GM18868 (cell line): ENCODE results near the gene TP73.

ENCODE experiments used
- ATAC-seq: cut with Tn5 transposase; IDR thresholded peaks from one replicate; pipeline ENCODE4 v1.9.1; 2021; ENCODE audit warnings: mild to moderate bottlenecking, moderate library complexity; ENCODE audit not compliant: unreplicated experiment

Gene TP73

GRCh38 chr1:3683992-3684391, 31.7 kb downstream of the TP73 start:
- ATAC-seq = no peak

- ATAC-seq = no peak
These were observed 32.9 kb downstream of the TP73 start for GRCh38 chr1:3685222-3685621.

GRCh38 chr1:3685906-3686305, 33.6 kb downstream of the TP73 start:
- ATAC-seq = no peak

GRCh38 chr1:3687504-3687903, 35.2 kb downstream of the TP73 start:
- no peak for ATAC-seq

GRCh38 chr1:3688356-3689137, 36.2 kb downstream of the TP73 start:
- no peak for ATAC-seq

- ATAC-seq = no peak
These were observed 36.9 kb downstream of the TP73 start for GRCh38 chr1:3689138-3689750.

GRCh38 chr1:3690282-3691065, 38.2 kb downstream of the TP73 start:
- ATAC-seq = no peak

GRCh38 chr1:3691421-3692204, 39.3 kb downstream of the TP73 start:
- ATAC-seq = no peak

GRCh38 chr1:3692598-3692997, 40.3 kb downstream of the TP73 start:
- no peak for ATAC-seq

- no peak for ATAC-seq
These were observed 41.0 kb downstream of the TP73 start for GRCh38 chr1:3693321-3693720.

- no peak for ATAC-seq
These were observed 43.3 kb downstream of the TP73 start for GRCh38 chr1:3695326-3696217.

GRCh38 chr1:3696689-3697088, 44.4 kb downstream of the TP73 start:
- no peak for ATAC-seq

- ATAC-seq = no peak
These were observed 44.8 kb downstream of the TP73 start for GRCh38 chr1:3697104-3697503.

GRCh38 chr1:3697810-3698209, 45.5 kb downstream of the TP73 start:
- ATAC-seq = no peak

GRCh38 chr1:3698660-3699408, 46.5 kb downstream of the TP73 start:
- ATAC-seq = no peak

GRCh38 chr1:3699596-3699995, 47.3 kb downstream of the TP73 start:
- no peak for ATAC-seq

GRCh38 chr1:3700631-3701030, 48.3 kb downstream of the TP73 start:
- ATAC-seq = no peak

GRCh38 chr1:3702528-3702927, 50.2 kb downstream of the TP73 start:
- ATAC-seq = no peak

- no peak for ATAC-seq
These were observed 50.8 kb downstream of the TP73 start for GRCh38 chr1:3702990-3703728.
